Caco-2 (cell line): Measurements from ENCODE around the gene TCF12. TPM values are rescaled to one million over a fixed set of nuclear protein-coding genes. Genes with fewer than 3 reads are reported as not detected.

Source experiments
- BruUV-seq: library from RNA; stranded (reverse); fragments of 400-500 nt; replicated peaks from 2 replicates; lab custom pipeline; 2021; lab: Mats Ljungman, UMichigan
- CTCF ChIA-PET: fragments of 300-600 bp; sonication (Branson Sonifier 250); formaldehyde crosslinking; loops from one replicate; lab custom pipeline; 2022; ENCODE audit warnings: antibody characterized with exemption; lab: Charles Lee
- POLR2A ChIA-PET: fragments of 300-600 bp; sonication (Branson Sonifier 250); formaldehyde crosslinking; loops from one replicate; lab custom pipeline; 2022; ENCODE audit warnings: antibody characterized with exemption; lab: Charles Lee
- DNase-seq, 2 experiments: peaks; one replicate each; pipeline versions ENCODE4 v3.0.0 to v3.0.0-alpha.2; 2020 to 2022
- H3K27me3 ChIP-seq: replicated peaks from 2 replicates; pipeline ENCODE4 v1.6.0; 2011; ENCODE audit warnings: low read length; ENCODE audit not compliant: control insufficient read depth, insufficient read depth
- H3K36me3 ChIP-seq: 2 replicates; pipeline ENCODE4 v1.5.1; 2011; ENCODE audit warnings: low read length; ENCODE audit not compliant: control insufficient read depth, insufficient read depth
- H3K4me1 ChIP-seq: fragments of 250-450 bp; sonication (Bioruptor Pico); 2 replicates; pipeline ENCODE4 v1.5.1; 2020; ENCODE audit warnings: mild to moderate bottlenecking
- H3K4me3 ChIP-seq: 2 replicates; pipeline ENCODE4 v1.5.1; 2011; ENCODE audit warnings: low read depth, mild to moderate bottlenecking, control low read depth, low read length
- H3K9me3 ChIP-seq: fragments of 250-450 bp; sonication (Bioruptor Pico); 2 replicates; pipeline ENCODE4 v1.5.1; 2020; ENCODE audit warnings: mild to moderate bottlenecking, moderate library complexity
- H3K27ac Mint-ChIP-seq: one replicate; pipeline ENCODE4 v1.8.0; 2022; ENCODE audit warnings: mixed read lengths; ENCODE audit not compliant: unreplicated experiment
- H3K27me3 Mint-ChIP-seq: one replicate; pipeline ENCODE4 v1.8.0; 2022; ENCODE audit warnings: mixed read lengths; ENCODE audit not compliant: insufficient read depth, unreplicated experiment
- H3K36me3 Mint-ChIP-seq: one replicate; pipeline ENCODE4 v1.8.0; 2022; ENCODE audit warnings: mild to moderate bottlenecking, mixed read lengths; ENCODE audit not compliant: insufficient read depth, unreplicated experiment
- H3K4me1 Mint-ChIP-seq: one replicate; pipeline ENCODE4 v1.8.0; 2022; ENCODE audit warnings: low read depth, mixed read lengths; ENCODE audit not compliant: unreplicated experiment
- H3K4me3 Mint-ChIP-seq: one replicate; pipeline ENCODE4 v1.8.0; 2022; ENCODE audit warnings: mild to moderate bottlenecking, moderate library complexity, mixed read lengths; ENCODE audit not compliant: unreplicated experiment
- H3K9me3 Mint-ChIP-seq: one replicate; pipeline ENCODE4 v1.8.0; 2022; ENCODE audit warnings: mixed read lengths; ENCODE audit not compliant: unreplicated experiment
- CTCF ChIP-seq, 2 experiments: fragments of 200-600 bp in 1 of 2; IDR thresholded peaks; 1 replicate in 1 of 2; 2 replicates in 1 of 2; pipeline versions ENCODE4 v1.5.1 to v1.8.0; 2011 to 2022; ENCODE audit warnings: antibody characterized with exemption in 1 of 2, control low read depth in 1 of 2, inconsistent platforms in 1 of 2, low read depth in 1 of 2, low read length in 1 of 2, mild to moderate bottlenecking in 1 of 2, moderate library complexity in 1 of 2; ENCODE audit not compliant: insufficient read depth in 1 of 2, severe bottlenecking in 1 of 2, unreplicated experiment in 1 of 2
- intact Hi-C: fragments of 100-400 bp; cut with micrococcal nuclease; formaldehyde crosslinking; loops from one replicate; pipeline ENCODE4 v1.10.0; 2022; ENCODE audit not compliant: unreplicated experiment
- total RNA-seq: library from RNA; stranded (reverse); gene quantifications from 2 replicates; pipeline ENCODE4 v1.2.3, GENCODE V29; 2022

TCF12 gene
- total RNA-seq, 1 experiment from 2014 or later, result 64.4 TPM

- BruUV-seq, result no TSS peak
- H3K4me1 ChIP-seq, result peaks cover 10% of the 10 kb centered on the region
- Mint-ChIP-seq H3K36me3 (peaks cover 5% of the 10 kb centered on the region), H3K4me3 (no peak overlapping the region), H3K9me3 (no peaks in the 10 kb centered on the region), H3K27me3 (no peaks in the 10 kb centered on the region), H3K4me1 (peaks cover 14% of the 10 kb centered on the region), H3K27ac (no peak overlapping the region)
- no peaks in the 10 kb centered on the region for H3K9me3 ChIP-seq
- ChIA-PET POLR2A (no interaction called here), CTCF (interaction anchor here (0.6 kb wide), 1 partner anchor 20 kb away, joined by 5 read pairs; no protein-coding TSS in a partner anchor)
- no peak overlapping the region for H3K4me3 ChIP-seq
- intact Hi-C loops, result no loop called here
- TF ChIP-seq CTCF (IDR thresholded peaks at IDR 0.05; ENCODE audit: insufficient read depth in 1 of 2, low read depth in 1 of 2, low read length in 1 of 2, severe bottlenecking in 1 of 2, unreplicated experiment in 1 of 2), result no peak
- no peaks in the 10 kb centered on the region for H3K27me3 ChIP-seq
- H3K36me3 ChIP-seq, result no peaks in the 10 kb centered on the region
- no peak for DNase-seq
These were observed 161.6 kb downstream of the TCF12 start for GRCh38 chr15:57079931-57080620.

- ChIA-PET POLR2A (no interaction called here), CTCF (no interaction called here)
- Mint-ChIP-seq H3K27me3 (no peaks in the 10 kb centered on the region), H3K4me3 (no peak overlapping the region), H3K36me3 (peaks cover 5% of the 10 kb centered on the region), H3K9me3 (no peaks in the 10 kb centered on the region), H3K27ac (no peak overlapping the region), H3K4me1 (peaks cover 14% of the 10 kb centered on the region)
- Histone ChIP-seq H3K9me3 (no peaks in the 10 kb centered on the region), H3K4me3 (no peak overlapping the region), H3K4me1 (peaks cover 10% of the 10 kb centered on the region), H3K27me3 (no peaks in the 10 kb centered on the region), H3K36me3 (no peaks in the 10 kb centered on the region)
- no TSS peak for BruUV-seq
- intact Hi-C loops, result no loop called here
- DNase-seq, result no peak
- TF ChIP-seq CTCF (IDR thresholded peaks at IDR 0.05; ENCODE audit: insufficient read depth in 1 of 2, low read depth in 1 of 2, low read length in 1 of 2, severe bottlenecking in 1 of 2, unreplicated experiment in 1 of 2), result no peak
These were observed 163.7 kb downstream of the TCF12 start for GRCh38 chr15:57082054-57082728.

GRCh38 chr15:57084192-57084591 lies 165.7 kb downstream of the TCF12 start:
- no peak for DNase-seq
- H3K27me3 Mint-ChIP-seq, result no peaks in the 10 kb centered on the region
- intact Hi-C loops, result no loop called here
- H3K36me3 ChIP-seq, result no peaks in the 10 kb centered on the region
- H3K4me1 Mint-ChIP-seq, result peaks cover 14% of the 10 kb centered on the region
- peaks cover 10% of the 10 kb centered on the region for H3K4me1 ChIP-seq
- H3K9me3 Mint-ChIP-seq, result no peaks in the 10 kb centered on the region
- no peaks in the 10 kb centered on the region for H3K36me3 Mint-ChIP-seq
- no peak overlapping the region for H3K27ac Mint-ChIP-seq
- TF ChIP-seq CTCF (IDR thresholded peaks at IDR 0.05; ENCODE audit: insufficient read depth in 1 of 2, low read depth in 1 of 2, low read length in 1 of 2, severe bottlenecking in 1 of 2, unreplicated experiment in 1 of 2), result no peak
- H3K9me3 ChIP-seq, result no peaks in the 10 kb centered on the region
- ChIA-PET CTCF (no interaction called here), POLR2A (no interaction called here)
- no TSS peak for BruUV-seq
- H3K4me3 ChIP-seq, result no peak overlapping the region
- no peaks in the 10 kb centered on the region for H3K27me3 ChIP-seq
- H3K4me3 Mint-ChIP-seq, result no peak overlapping the region
